ENCODE results near the gene TEAD1. TPM values are rescaled to one million over a fixed set of nuclear protein-coding genes. Genes with fewer than 3 reads are reported as not detected.

TEAD1 gene
- total RNA-seq, 1 donor from 2014 or later, result 163 TPM

DNA sequence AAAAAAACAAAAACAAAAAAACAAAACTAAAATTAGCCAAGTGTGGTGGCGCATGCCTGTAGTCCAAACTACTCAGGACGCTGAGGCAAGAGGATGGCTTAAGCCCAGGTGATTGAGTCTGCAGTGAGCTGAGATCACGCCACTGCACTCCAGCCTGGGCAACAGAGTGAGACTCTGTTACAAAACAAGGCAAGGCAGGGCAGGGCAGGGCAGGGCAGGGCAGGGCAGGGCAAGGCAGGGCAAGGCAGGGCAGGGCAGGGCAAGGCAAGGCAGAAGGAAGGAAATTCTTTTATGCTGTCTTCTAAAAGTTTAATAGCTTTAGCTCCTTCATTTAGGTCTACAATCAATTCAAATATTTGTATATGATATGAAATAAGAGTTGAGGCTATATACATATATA lies 284.8 kb downstream of the TEAD1 start:
- Mint-ChIP-seq H3K4me1 (peaks cover under 1% of the 10 kb centered on the region), H3K36me3 (no peaks in the 10 kb centered on the region), H3K27me3 (ENCODE audit: low read depth) (peaks cover 5% of the 10 kb centered on the region), H3K27ac (no peak overlapping the region), H3K4me3 (no peak overlapping the region), H3K9me3 (peaks cover 18% of the 10 kb centered on the region)
- no peak for DNase-seq (ENCODE audit: low spot score in 2 of 2, unreplicated experiment in 2 of 2)
- TF ChIP-seq, protein P1, sequence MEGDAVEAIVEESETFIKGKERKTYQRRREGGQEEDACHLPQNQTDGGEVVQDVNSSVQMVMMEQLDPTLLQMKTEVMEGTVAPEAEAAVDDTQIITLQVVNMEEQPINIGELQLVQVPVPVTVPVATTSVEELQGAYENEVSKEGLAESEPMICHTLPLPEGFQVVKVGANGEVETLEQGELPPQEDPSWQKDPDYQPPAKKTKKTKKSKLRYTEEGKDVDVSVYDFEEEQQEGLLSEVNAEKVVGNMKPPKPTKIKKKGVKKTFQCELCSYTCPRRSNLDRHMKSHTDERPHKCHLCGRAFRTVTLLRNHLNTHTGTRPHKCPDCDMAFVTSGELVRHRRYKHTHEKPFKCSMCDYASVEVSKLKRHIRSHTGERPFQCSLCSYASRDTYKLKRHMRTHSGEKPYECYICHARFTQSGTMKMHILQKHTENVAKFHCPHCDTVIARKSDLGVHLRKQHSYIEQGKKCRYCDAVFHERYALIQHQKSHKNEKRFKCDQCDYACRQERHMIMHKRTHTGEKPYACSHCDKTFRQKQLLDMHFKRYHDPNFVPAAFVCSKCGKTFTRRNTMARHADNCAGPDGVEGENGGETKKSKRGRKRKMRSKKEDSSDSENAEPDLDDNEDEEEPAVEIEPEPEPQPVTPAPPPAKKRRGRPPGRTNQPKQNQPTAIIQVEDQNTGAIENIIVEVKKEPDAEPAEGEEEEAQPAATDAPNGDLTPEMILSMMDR (IDR thresholded peaks at IDR 0.05; ENCODE audit: unreplicated experiment), result no peak

DNA sequence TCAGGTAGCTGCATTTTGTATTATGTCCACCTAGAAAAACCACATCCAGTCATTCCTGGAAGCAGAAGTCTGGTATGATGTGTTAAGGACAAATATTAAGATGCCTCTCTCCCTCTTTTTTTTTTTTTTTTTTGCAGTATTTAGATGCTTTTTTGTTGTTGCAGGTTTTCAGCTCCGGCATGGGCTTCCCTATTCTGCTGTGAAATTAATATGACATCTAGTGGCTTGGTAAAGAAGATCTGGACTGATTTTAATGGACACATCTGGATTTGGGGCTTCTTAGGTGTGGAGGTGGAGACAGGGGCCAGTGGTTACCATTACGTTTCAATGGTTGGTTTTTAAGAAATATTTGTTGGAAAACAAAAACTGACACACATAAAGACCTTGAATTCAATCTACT lies 287.4 kb downstream of the TEAD1 start:
- Mint-ChIP-seq H3K36me3 (no peaks in the 10 kb centered on the region), H3K4me3 (no peak overlapping the region), H3K4me1 (peaks cover 2% of the 10 kb centered on the region), H3K27me3 (ENCODE audit: low read depth) (peaks cover 5% of the 10 kb centered on the region), H3K9me3 (no peaks in the 10 kb centered on the region), H3K27ac (no peak overlapping the region)
- no peak for DNase-seq (ENCODE audit: low spot score in 2 of 2, unreplicated experiment in 2 of 2)
- TF ChIP-seq, protein P1 (IDR thresholded peaks at IDR 0.05; ENCODE audit: unreplicated experiment), result no peak

DNA sequence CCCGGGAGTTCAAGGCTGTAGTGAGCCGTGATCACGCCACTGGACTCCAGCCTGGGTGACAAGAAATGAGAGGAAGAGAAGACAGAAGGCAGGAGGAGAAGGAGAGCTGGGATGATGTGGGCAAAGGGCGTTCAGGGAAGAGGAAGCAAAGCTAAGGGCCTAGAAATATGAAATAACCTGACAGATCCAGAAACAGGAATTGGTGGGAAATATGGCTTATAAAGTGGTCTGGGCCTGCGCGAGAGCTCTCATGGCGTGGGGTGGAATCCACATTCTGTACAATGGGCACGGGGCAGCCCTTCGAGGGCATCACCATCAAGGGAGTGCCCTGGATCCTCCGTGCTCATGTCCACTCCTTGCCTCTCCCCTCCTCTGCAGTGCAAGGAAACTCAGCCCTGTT lies 288.1 kb downstream of the TEAD1 start:
- H3K4me3 Mint-ChIP-seq, result no peak overlapping the region
- peaks cover 5% of the 10 kb centered on the region for H3K27me3 Mint-ChIP-seq (ENCODE audit: low read depth)
- H3K9me3 Mint-ChIP-seq, result no peaks in the 10 kb centered on the region
- TF ChIP-seq, protein P1 (IDR thresholded peaks at IDR 0.05; ENCODE audit: unreplicated experiment), result no peak
- H3K36me3 Mint-ChIP-seq, result no peaks in the 10 kb centered on the region
- peaks cover 2% of the 10 kb centered on the region for H3K4me1 Mint-ChIP-seq
- no peak for DNase-seq (ENCODE audit: low spot score in 2 of 2, unreplicated experiment in 2 of 2)
- H3K27ac Mint-ChIP-seq, result no peak overlapping the region

DNA sequence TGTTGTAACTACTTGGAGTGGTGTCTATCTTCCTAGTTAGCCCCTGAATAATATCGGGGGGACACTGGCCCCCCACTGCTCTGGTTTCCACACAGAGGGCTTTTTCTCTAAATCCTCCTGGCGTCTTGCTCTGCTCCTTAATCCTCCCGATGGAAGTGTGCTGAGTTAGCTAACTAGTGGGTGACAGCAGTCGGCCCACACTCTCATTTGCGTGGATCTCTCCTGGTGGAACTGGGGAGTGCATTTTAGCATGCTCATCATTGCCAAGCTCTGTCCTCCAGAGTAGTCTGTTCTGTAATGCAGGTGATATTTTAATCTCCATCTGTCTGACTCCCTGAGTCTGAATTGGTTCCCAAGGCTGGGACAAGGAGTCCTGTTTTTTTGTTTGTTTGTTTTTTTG lies 288.8 kb downstream of the TEAD1 start:
- Mint-ChIP-seq H3K27ac (no peak overlapping the region), H3K36me3 (no peaks in the 10 kb centered on the region), H3K4me3 (no peak overlapping the region), H3K27me3 (ENCODE audit: low read depth) (peaks cover 5% of the 10 kb centered on the region), H3K4me1 (peaks cover 5% of the 10 kb centered on the region), H3K9me3 (no peaks in the 10 kb centered on the region)
- TF ChIP-seq, protein P1 (IDR thresholded peaks at IDR 0.05; ENCODE audit: unreplicated experiment), result no peak
- no peak for DNase-seq (ENCODE audit: low spot score in 2 of 2, unreplicated experiment in 2 of 2)

DNA sequence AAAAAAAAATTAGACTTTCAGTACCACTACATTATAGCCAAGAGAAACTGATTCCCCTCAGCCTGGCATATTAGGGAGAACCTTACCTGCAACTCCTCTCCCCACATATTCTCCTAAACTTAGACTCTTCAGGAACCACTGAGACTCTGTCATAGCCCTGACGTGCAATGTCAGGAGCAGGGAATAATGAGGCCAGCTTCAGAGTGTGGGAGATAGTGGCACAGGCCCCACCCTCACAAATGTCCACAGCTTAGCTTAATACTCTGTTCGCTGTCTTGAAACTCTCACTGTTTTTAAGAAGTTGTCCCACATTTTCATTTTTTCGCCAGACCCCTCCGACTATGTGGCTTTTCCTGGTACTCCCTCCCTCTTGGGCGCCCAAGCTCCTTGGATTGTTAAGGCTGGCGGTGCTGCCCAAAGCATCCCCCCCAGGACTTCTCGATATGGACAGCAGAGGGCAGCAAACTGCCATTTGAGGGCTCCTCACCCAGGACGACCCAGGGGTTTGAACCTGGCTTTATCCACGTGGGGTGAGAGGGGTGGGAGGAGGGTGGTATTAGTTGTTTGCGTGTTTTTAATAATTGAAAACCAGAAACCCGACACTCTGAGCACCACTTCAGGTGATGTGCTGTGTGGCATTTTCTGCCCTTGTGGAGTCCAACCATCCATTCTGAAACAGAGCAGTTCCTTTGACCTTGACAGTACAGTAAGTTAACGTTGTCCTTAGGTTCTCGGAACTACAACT lies 289.7 kb downstream of the TEAD1 start:
- Mint-ChIP-seq H3K27me3 (ENCODE audit: low read depth) (peaks cover 5% of the 10 kb centered on the region), H3K4me3 (no peak overlapping the region), H3K27ac (no peak overlapping the region), H3K36me3 (no peaks in the 10 kb centered on the region), H3K4me1 (peaks cover 14% of the 10 kb centered on the region), H3K9me3 (no peaks in the 10 kb centered on the region)
- peak; percentile 29 to 83 for DNase-seq (ENCODE audit: low spot score in 2 of 2, unreplicated experiment in 2 of 2)
- TF ChIP-seq, protein P1 (IDR thresholded peaks at IDR 0.05; ENCODE audit: unreplicated experiment), result peak; percentile 87
